ENCODE measurements around the gene C12orf43. TPM values are rescaled to one million over a fixed set of nuclear protein-coding genes. Genes with fewer than 3 reads are reported as not detected.

The C12orf43 gene
- total RNA-seq, 1 donor from 2014 or later: 16.5 TPM

- H3K27me3 ChIP-seq (ENCODE audit: control insufficient read depth, insufficient read depth, low read length): no peaks in the 10 kb centered on the region
- no peak overlapping the region for H3K4me3 ChIP-seq (ENCODE audit: low read depth, low read length)
- no peaks in the 10 kb centered on the region for H3K36me3 ChIP-seq (ENCODE audit: control insufficient read depth, insufficient read depth, low read length)
- TF ChIP-seq, protein P1, sequence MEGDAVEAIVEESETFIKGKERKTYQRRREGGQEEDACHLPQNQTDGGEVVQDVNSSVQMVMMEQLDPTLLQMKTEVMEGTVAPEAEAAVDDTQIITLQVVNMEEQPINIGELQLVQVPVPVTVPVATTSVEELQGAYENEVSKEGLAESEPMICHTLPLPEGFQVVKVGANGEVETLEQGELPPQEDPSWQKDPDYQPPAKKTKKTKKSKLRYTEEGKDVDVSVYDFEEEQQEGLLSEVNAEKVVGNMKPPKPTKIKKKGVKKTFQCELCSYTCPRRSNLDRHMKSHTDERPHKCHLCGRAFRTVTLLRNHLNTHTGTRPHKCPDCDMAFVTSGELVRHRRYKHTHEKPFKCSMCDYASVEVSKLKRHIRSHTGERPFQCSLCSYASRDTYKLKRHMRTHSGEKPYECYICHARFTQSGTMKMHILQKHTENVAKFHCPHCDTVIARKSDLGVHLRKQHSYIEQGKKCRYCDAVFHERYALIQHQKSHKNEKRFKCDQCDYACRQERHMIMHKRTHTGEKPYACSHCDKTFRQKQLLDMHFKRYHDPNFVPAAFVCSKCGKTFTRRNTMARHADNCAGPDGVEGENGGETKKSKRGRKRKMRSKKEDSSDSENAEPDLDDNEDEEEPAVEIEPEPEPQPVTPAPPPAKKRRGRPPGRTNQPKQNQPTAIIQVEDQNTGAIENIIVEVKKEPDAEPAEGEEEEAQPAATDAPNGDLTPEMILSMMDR (IDR thresholded peaks at IDR 0.05; ENCODE audit: insufficient read depth, low read length, poor library complexity, severe bottlenecking): no peak
- DNase-seq (ENCODE audit: low read depth): no peak
Measured at GRCh38 chr12:121022713-121023112, 6.4 kb upstream of the C12orf43 start.

- Histone ChIP-seq H3K27me3 (ENCODE audit: control insufficient read depth, insufficient read depth, low read length) (no peaks in the 10 kb centered on the region), H3K4me3 (ENCODE audit: low read depth, low read length) (no peak overlapping the region), H3K36me3 (ENCODE audit: control insufficient read depth, insufficient read depth, low read length) (no peaks in the 10 kb centered on the region)
- no peak for DNase-seq (ENCODE audit: low read depth)
- TF ChIP-seq, protein P1 (IDR thresholded peaks at IDR 0.05; ENCODE audit: insufficient read depth, low read length, poor library complexity, severe bottlenecking): no peak
Measured at GRCh38 chr12:121021754-121022153, 5.5 kb upstream of the C12orf43 start.

DNA sequence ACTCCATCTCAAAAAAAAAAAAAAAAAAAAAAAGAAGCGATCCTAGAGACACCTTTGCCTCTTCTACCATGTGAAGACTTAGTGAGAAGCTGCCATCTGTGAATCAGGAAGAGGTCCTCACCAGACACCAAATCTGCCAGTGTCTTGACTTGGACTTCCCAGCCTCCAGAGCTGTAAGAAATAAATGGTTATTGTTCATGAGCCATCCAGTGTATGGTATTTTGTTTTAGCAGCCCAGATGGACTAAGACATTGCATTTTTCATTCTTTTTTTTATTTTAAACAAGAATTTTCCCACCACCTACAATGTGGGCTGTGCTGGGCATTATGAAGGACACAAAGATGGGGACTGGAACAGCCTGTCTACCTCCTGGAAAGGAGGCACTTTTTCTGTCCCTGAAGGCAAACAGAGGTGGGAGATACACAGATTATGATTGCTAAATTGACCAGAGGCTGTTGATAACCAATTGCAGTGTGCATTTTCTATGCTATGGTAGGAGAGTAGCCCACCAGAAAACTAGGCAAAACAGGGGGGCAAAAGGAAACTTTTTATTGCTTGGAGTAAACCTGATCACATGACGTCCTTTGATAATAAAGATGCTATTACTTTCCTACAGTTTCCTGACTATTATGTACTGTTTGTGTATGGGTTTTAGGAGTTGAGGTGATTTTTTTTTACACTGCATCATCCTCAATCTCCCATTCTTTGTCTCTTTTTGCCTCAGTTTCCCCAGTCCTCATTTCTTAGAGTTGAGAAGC lies 2.8 kb upstream of the C12orf43 start:
- no peak for DNase-seq (ENCODE audit: low read depth)
- no peaks in the 10 kb centered on the region for H3K36me3 ChIP-seq (ENCODE audit: control insufficient read depth, insufficient read depth, low read length)
- TF ChIP-seq, protein P1 (IDR thresholded peaks at IDR 0.05; ENCODE audit: insufficient read depth, low read length, poor library complexity, severe bottlenecking): no peak
- H3K27me3 ChIP-seq (ENCODE audit: control insufficient read depth, insufficient read depth, low read length): no peaks in the 10 kb centered on the region
- H3K4me3 ChIP-seq (ENCODE audit: low read depth, low read length): no peak overlapping the region

DNA sequence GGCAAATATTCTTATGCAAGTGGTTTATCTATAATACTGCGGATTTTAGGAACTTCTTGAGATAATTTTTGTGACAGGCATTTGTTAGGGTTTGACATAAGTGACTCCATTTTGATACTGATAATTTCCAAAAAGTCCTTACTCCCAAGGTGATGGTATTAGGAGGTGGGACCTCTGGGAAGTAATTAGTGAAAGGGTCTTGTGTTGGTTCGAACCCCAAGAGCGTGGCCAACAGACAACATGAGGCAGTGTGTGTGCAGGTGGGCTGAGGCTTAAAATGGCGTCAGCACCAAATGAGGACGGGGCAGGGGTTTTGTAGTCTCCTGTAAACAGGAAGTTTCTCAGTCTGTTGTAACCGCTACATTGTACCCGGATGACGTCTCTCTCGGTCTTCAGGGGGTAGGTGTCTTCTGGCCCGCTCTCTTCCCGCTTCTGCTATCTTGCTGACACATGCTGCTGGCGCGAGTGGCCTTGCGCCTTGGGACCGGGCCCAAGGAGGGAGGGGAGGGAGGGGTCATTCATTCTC lies 1.7 kb upstream of the C12orf43 start:
- no peaks in the 10 kb centered on the region for H3K27me3 ChIP-seq (ENCODE audit: control insufficient read depth, insufficient read depth, low read length)
- no peak for DNase-seq (ENCODE audit: low read depth)
- H3K4me3 ChIP-seq (ENCODE audit: low read depth, low read length): no peak overlapping the region
- no peaks in the 10 kb centered on the region for H3K36me3 ChIP-seq (ENCODE audit: control insufficient read depth, insufficient read depth, low read length)
- TF ChIP-seq, protein P1 (IDR thresholded peaks at IDR 0.05; ENCODE audit: insufficient read depth, low read length, poor library complexity, severe bottlenecking): no peak

DNA sequence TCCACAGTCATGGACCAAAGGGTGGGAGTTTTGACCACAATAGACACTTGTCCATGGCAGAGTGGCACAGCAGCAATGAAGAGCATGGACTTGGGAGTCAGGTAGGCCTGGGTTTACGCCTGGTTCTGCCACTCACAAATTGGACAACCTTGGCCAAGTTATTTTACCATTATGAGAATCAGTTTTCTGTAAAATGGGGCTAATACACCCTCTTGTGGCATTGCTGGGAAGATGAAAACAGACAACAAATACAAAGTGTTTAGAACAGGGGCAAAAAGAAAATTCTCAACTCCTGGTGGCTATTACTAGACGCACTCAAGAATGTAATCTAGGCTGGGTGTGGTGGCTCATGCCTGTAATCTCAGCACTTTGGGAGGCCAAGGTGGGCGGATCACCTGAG lies 2.6 kb downstream of the C12orf43 start:
- no peaks in the 10 kb centered on the region for H3K36me3 ChIP-seq (ENCODE audit: control insufficient read depth, insufficient read depth, low read length)
- H3K4me3 ChIP-seq (ENCODE audit: low read depth, low read length): no peak overlapping the region
- no peak for DNase-seq (ENCODE audit: low read depth)
- no peaks in the 10 kb centered on the region for H3K27me3 ChIP-seq (ENCODE audit: control insufficient read depth, insufficient read depth, low read length)
- TF ChIP-seq, protein P1 (IDR thresholded peaks at IDR 0.05; ENCODE audit: insufficient read depth, low read length, poor library complexity, severe bottlenecking): no peak

DNA sequence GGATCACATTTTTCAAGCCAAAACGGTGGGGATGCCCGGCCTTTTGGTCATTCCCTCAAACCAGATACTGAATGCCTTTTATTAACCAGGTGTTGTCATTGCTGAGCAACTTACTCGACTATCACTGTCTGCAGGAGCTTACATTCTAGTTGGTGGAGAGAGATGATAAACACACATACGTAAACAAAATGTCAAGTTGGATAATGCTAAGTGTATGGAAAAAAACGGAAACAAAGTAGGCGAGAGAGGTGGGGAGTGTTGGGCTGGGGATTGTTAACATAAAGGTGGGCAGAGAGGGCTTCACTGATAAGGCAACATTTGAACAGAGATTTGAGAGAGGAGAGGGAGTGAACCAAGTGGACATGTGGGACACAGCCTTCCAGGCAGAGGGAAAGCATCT lies 4.5 kb downstream of the C12orf43 start:
- no peaks in the 10 kb centered on the region for H3K36me3 ChIP-seq (ENCODE audit: control insufficient read depth, insufficient read depth, low read length)

More for the DNA sequence above, 4.5 kb downstream of the C12orf43 start:
- DNase-seq (ENCODE audit: low read depth): no peak
- no peak overlapping the region for H3K4me3 ChIP-seq (ENCODE audit: low read depth, low read length)
- TF ChIP-seq, protein P1 (IDR thresholded peaks at IDR 0.05; ENCODE audit: insufficient read depth, low read length, poor library complexity, severe bottlenecking): no peak
- no peaks in the 10 kb centered on the region for H3K27me3 ChIP-seq (ENCODE audit: control insufficient read depth, insufficient read depth, low read length)
